Left colon (tissue), 2 donors: Measurements from ENCODE around the gene PCDH9. TPM values are rescaled to one million over a fixed set of nuclear protein-coding genes. Genes with fewer than 3 reads are reported as not detected.

Experiments used
- ATAC-seq: fragments of 200-7000 bp; cut with Tn5 transposase; one replicate; pipeline ENCODE4 v1.9.1; 2020; ENCODE audit warnings: mild to moderate bottlenecking, moderate library complexity
- DNase-seq, 2 donors: peaks; one replicate each; pipeline ENCODE4 v3.0.0-alpha.2; 2020
- intact Hi-C, 2 donors: fragments of 100-400 bp; cut with DNase I in 1 of 2; cut with micrococcal nuclease in 1 of 2; formaldehyde crosslinking; loops; one replicate each; pipeline versions ENCODE4 v1.11.2 to v1.14.0; 2022; cut with DNase I, micrococcal nuclease
- total RNA-seq, 2 donors: library from RNA; stranded (reverse); fragmentation: NEBNext Ultra II Directional; extraction: Animal tissue kit (Norgen Biotek cat#: 25700); gene quantifications; one replicate each; pipeline ENCODE4 v1.2.1, GENCODE V29; 2021
- donor health status: DM: no; HTN: no; CAD: no.
- donor health status: DM: yes; HTN: yes; CAD: no.

PCDH9 gene
- total RNA-seq, 2 donors from 2014 or later, result 0.61 to 1.4 TPM

- no peak for ATAC-seq
Measured at GRCh38 chr13:66553391-66553790, 676.7 kb downstream of the PCDH9 start.

GRCh38 chr13:66551128-66551527, 679.0 kb downstream of the PCDH9 start:
- ATAC-seq, result no peak
- no peak for DNase-seq
- intact Hi-C loops, result no loop called here

More at GRCh38 chr13:66553391-66553790, 676.7 kb downstream of the PCDH9 start:
- intact Hi-C loops, result no loop called here
- DNase-seq, result no peak

- intact Hi-C loops, result no loop called here
- DNase-seq (no peak), ATAC-seq (no peak)
Measured at GRCh38 chr13:66547685-66548084, 682.5 kb downstream of the PCDH9 start.

- intact Hi-C loops, result no loop called here
- ATAC-seq, result no peak
Measured at GRCh38 chr13:66546534-66547379, 683.4 kb downstream of the PCDH9 start.

GRCh38 chr13:66543780-66544179, 686.4 kb downstream of the PCDH9 start:
- DNase-seq, result no peak
- no peak for ATAC-seq
- intact Hi-C loops, result no loop called here

More at GRCh38 chr13:66546534-66547379, 683.4 kb downstream of the PCDH9 start:
- DNase-seq, result no peak

GRCh38 chr13:66537417-66537816, 692.7 kb downstream of the PCDH9 start:
- no peak for DNase-seq
- intact Hi-C loops, result no loop called here
- no peak for ATAC-seq

- DNase-seq (no peak), ATAC-seq (no peak)
- intact Hi-C loops, result no loop called here
Measured at GRCh38 chr13:66536746-66537145, 693.4 kb downstream of the PCDH9 start.

- ATAC-seq (no peak), DNase-seq (no peak)
- intact Hi-C loops, result no loop called here
Measured at GRCh38 chr13:66534561-66534960, 695.6 kb downstream of the PCDH9 start.

- no peak for ATAC-seq
- DNase-seq, result no peak
- intact Hi-C loops, result no loop called here
Measured at GRCh38 chr13:66532845-66533244, 697.3 kb downstream of the PCDH9 start.

- DNase-seq (no peak), ATAC-seq (no peak)
- intact Hi-C loops, result no loop called here
Measured at GRCh38 chr13:66532146-66532545, 698.0 kb downstream of the PCDH9 start.

- intact Hi-C loops, result no loop called here
- DNase-seq, result no peak
- ATAC-seq, result no peak
Measured at GRCh38 chr13:66530686-66531085, 699.5 kb downstream of the PCDH9 start.

- no peak for ATAC-seq
- DNase-seq, result no peak
- intact Hi-C loops, result no loop called here
Measured at GRCh38 chr13:66530158-66530557, 700.0 kb downstream of the PCDH9 start.

GRCh38 chr13:66528944-66529576, 701.1 kb downstream of the PCDH9 start:
- DNase-seq, result no peak
- ATAC-seq, result no peak
- intact Hi-C loops, result no loop called here

GRCh38 chr13:66528180-66528579, 702.0 kb downstream of the PCDH9 start:
- DNase-seq, result no peak
- intact Hi-C loops, result no loop called here
- no peak for ATAC-seq

GRCh38 chr13:66520511-66521355, 709.4 kb downstream of the PCDH9 start:
- intact Hi-C loops, result no loop called here
- ATAC-seq (no peak), DNase-seq (no peak)

- DNase-seq (no peak), ATAC-seq (no peak)
- intact Hi-C loops, result no loop called here
Measured at GRCh38 chr13:66519259-66519658, 710.9 kb downstream of the PCDH9 start.

- intact Hi-C loops, result no loop called here
- ATAC-seq, result peak; percentile 64
- no peak for DNase-seq
Measured at GRCh38 chr13:66518068-66518467, 712.1 kb downstream of the PCDH9 start.

GRCh38 chr13:66513728-66514127, 716.4 kb downstream of the PCDH9 start:
- no peak for ATAC-seq
- intact Hi-C loops, result no loop called here
- no peak for DNase-seq

GRCh38 chr13:66509175-66509574, 721.0 kb downstream of the PCDH9 start:
- DNase-seq (no peak), ATAC-seq (no peak)
- intact Hi-C loops, result no loop called here
